HG03342 (cell line): Measurements from ENCODE around the gene UBA3.

Experiments
- ATAC-seq: cut with Tn5 transposase; IDR thresholded peaks from one replicate; pipeline ENCODE4 v1.9.1; 2021; ENCODE audit warnings: mild to moderate bottlenecking, moderate library complexity; ENCODE audit not compliant: unreplicated experiment

The UBA3 gene

DNA sequence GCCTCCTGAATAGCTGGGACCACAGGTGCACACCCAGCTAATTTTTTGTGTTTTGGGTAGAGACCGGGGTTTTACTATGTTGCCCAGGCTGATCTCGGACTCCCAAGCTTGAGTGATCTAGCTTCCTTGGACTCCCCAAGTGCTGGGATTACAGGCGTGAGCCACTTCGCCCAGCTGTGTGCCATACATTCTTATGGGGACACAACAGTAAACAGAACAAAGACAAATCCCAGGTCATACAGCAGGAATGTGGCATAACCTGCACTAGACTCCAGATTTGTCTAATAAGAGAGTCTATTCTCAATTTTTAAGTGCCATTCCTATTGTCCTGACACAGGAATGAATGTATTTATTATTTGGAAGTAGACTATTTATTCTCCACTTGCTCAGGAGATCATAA is 22.2 kb upstream of the UBA3 start:
- ATAC-seq: no peak

DNA sequence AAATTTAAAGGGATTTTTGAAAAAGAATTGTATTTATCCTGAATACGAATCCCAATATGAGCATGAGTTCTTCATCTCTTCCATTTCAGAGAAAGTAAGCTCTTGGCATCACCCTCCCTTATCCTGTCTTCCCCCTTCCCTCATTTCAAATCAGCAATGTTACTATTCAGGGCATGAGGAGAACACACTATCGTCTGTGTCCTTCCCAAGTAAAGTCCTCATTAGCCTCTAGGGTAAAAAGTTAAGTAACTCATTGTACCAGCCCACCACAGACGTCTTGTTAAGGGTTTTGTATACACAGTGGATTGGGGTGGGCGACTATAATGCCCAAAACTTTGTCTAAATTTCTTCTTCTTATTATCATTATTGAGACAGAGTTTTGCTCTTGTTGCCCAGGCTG is 19.4 kb upstream of the UBA3 start:
- ATAC-seq: no peak

DNA sequence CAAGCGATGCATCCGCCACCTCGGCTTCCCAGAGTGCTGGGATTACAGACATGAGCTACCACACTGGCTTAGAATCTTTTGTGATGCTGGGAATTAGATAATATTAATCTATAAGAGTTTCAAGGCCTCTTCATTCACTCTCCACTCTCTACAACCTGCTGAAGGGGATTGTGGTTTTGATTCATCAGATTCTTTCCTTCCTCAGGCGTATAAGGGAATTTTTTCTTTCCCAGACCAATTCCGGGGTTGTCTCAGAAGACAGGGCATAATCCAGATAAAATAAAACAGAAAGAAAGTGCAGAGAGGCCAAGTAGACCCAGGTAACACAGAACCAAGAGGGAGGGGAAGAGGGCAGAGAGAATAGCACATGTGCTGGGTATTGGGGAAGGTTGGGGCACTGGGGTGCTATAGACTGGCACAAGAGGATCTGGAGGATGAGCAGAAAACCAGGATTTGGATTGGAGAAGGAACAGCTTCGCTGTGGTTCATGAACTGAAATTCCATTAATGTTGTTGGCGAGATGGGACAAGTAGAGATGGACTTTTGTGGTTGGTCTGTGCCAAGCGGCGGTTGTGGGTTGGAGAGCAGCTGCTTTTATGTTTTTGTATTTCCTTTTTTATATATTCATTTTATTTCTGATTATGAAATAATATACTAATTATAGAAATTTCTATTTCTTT is 17.4 kb upstream of the UBA3 start:
- no peak for ATAC-seq

DNA sequence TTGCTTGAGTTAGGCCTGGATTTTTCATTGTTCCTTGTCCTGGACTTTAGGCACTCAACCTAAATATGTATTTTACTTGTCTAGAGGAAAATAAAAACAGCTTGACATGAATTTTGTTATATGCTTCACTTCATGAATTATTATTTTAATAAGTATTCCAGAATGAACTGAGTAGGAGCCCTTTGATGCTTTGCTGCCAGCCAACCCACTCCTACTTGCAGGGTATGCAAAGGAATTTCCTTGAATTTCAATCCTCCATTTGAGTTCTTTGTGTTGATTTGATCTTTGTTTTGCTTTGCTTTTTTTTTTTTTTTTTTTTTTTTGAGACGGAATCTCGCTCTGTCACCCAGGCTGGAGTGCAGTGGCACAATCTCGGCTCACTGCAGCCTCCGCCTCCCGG is 16.1 kb upstream of the UBA3 start:
- ATAC-seq: no peak

DNA sequence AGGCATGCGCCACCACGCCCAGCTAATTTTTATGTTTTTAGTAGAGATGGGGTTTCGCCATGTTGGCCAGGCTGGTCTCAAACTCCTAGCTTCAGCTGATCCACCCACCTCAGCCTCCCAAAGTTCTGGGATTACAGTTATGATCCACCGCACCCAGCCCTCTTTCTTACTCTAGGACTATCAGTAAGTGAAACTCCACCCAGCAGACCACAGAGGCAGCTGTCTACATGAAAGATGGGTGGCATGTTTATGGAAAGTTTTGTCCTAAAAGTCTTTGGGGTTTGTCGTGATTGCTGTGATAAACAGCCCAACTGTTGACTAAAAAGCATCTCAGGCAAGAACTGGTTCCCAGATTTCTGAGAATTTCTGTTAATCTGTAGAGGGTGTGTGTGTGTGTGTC is 15.5 kb upstream of the UBA3 start:
- no peak for ATAC-seq

DNA sequence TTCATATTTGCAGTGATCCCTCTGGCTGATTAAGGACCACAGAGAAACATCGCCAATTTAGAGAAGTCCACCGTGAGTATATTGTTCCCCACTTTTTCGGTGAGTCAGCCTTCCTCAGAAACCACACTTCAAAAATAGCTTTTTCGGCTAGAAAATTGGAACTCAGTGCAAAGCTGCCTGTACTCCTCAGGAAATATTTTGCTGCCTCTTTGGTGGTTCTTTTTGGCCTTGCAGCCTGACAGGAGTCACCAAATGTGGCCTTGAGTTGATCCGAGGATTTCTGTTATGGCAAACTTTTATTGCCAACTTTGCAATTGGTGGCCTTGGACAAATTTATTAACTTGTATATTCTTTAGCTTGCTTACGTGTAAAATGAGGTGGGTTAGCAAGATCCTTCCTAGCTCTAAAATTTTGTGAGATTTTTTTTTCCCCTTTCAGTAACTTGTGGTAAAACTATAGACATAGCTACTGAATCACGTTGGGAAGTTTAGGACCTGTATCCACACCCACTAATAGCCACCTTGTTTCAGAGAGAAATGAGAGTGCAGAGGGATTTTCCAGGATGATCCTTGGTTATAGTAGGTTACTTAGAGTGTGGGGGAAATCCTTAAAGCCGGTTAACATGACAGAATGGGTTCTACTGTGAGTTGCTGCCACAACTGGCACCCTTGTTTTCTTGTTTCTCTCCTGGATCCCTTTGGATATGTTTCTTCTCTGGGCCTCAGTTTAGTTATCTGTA is 14.5 kb upstream of the UBA3 start:
- ATAC-seq: no peak

DNA sequence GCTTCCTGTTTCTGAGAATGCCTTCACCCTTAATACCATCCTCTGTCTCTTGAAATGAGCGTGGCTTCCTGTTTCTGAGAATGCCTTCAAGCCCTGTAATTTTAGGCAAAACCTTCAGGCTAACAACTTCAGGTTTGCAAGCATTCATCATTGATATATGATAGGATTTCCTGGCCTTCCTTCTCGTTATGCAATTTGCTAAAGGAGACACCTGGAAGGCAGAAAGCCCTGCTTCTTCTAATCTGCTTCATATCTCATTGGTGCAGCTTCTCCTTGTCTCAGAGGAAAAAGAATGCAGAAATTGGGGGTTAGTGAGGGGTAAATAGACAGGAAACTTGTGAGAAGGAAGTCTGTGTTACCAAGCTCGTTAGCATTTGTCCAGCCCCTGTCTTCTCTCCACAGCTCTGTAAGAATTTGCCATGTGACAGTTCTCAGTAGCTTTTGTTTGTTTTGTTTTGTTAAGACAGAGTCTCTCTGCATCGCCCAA is 11.9 kb upstream of the UBA3 start:
- peak; percentile 79 for ATAC-seq

DNA sequence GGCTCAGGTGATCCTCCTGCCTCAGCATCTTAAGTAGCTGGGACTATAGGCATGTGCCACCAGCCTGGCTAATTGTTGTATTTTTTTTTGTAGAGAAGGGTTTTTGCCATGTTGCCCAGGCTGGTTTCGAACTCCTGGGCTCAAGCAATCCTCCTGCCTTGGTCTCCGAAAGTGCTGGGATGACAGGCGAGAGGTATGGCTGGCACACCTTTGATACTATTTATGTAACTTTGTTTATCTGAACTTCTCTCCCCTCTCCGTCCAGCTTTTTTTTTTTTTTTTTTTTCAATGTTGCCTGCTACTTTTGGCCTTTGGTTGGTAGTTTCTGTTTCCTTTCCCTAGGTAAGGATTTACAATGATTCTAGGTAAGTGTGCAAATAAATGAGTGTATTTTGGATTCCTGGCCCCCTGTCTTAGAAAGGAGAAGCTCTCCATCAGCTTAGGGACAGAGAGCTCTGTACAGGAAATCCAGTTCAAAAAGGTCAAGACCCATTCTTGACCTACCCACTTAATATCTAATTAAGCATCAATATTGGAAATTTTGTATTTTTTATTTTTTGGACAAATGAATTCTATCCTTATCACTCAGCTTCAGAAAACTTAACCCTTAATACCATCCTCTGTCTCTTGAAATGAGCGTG is 11.3 kb upstream of the UBA3 start:
- no peak for ATAC-seq

DNA sequence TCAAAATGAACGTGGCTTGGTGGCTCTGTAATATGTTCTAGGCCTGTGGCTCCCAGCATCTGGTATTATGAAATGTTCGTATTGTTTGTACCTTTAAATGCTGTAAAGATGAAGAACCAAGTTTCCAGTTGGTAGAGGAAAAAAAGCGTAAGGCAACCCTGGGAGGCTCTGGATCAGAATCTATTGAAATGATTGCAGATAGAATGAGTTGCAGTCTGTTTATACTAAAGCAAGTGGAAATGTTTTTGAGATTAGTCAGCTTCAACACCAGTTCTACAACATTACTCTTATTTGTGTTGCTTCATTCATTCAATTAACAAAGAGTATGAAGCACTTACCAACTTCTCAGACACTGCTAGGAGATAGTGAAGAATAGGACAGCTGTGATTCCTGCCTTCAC is 9.9 kb upstream of the UBA3 start:
- ATAC-seq: no peak

DNA sequence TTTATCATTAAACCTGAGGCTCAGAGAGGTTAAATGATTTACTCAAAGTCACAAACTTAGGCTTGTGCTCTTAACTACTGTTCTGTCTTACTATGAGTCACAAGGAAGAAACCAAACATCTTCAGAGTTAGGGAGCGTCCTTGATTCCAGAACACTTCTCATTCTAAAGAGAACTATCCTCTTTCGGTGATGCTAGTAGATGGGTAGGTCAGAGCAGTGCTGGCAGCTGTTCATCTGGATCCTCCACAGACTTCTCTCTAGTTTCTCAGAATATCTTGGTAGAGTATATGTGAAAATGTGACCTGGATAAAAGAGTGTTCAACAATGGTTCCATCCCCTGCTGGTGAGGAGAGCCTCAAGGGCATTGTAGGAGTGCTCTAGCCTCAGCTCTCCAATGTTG is 7.9 kb upstream of the UBA3 start:
- ATAC-seq: peak; percentile 26

DNA sequence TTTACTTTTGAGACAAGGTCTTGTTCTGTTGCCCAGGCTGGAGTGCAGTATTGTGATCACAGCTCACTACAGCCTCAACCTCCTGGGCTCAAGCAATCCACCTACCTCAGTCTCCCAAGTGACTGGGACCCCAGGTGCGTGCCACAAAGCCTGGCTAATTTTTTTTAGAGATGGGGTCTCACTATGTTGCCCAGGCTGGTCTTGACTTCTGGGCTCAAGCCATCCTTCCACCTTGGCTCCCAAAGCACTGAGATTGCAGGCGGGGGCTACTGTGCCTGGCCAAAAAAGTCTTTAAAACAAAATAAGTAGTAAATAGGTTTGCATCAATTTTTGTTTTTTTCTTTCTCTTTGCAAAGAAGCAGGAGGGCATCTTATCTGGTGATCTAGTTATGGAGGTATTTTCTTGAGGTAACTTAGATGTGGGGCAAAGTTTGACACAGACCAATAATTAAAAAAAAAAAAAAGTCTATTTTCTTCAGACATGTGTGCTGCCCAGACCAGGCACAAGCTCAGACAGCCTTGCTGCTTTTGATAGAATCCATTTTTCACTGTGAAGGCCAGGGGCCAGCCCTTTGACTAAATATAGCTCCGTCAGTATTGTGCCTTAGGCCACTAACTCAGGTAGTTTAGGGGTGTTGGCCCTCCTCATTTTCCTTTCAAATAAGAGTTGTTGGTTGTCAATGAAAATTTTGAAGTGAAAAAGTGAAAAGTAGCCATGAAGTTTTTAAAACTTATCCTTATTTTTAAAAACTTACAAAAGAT is 7.0 kb upstream of the UBA3 start:
- ATAC-seq: no peak

DNA sequence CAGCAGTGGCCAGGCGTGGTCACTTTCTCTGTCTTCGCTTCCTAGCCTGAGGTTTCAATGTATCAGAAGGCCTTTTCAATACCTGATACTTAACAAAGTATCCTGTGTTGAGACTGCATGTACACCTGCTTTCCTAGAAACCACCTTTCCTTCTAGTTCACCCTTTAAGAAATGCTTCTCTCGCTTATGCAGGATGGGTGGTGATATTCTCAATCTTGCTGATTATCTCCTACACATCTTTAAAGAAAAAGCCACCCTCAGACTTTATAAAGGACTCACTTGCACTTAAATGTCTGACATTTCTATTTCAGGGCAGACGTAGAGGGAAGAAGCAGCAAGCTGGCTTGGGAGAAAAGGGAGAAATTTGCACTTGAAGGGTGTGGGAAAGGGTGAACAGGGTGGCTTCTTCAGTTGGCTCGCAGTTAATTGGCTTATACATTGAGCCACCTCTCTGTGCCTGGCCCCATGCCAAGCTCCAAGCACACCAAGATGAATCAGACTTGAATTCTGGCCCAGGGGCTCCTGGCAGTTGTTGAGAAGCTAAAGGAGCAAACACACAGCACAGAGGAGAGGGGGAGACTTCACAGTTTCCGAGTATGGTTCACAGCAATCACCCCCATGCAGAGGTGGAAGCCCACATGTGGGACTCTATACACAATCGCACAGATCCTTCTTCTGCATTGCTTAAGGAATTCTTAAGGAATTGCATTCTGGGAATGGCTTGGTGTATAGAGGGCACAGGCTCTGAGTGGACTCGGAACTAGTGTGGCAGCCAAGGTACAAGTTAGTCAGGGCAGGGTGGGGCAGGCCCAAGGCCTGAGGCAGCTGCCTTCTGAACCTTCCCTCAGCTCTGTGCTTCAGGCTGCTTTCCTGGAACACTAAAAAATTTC is 5.9 kb upstream of the UBA3 start:
- no peak for ATAC-seq

DNA sequence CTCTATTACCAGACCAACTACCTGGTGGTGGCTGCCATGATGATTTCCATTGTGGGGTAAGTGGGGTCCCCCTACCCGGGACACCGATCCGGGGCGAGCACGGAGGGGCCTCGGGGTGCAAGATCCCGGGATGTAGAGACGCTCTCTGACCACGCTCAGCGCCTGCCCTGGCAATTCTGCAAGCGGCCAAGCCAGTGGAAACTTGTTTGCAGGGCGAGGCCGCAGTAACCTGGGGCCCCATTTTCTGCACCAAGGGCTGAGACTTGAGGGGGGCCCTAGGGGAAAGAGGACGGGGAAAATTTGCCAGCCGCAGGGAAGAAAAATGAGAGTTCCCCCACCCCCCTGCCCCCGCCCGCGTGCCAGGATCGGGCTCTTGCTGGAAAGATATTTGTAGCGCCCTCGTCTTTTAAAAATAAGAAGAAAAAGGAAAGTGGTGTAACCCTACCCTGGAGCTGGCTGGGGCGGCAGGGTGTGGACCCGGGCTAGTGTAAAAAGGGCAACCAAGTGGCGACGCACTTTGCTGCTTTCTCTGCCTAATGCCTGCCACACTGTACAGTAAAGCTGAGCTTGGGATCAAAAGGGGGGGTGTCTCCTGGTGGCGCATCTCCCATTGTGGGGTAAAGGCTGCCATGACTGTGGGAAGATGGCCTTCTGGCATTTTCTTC is 5.1 kb upstream of the UBA3 start:
- no peak for ATAC-seq

DNA sequence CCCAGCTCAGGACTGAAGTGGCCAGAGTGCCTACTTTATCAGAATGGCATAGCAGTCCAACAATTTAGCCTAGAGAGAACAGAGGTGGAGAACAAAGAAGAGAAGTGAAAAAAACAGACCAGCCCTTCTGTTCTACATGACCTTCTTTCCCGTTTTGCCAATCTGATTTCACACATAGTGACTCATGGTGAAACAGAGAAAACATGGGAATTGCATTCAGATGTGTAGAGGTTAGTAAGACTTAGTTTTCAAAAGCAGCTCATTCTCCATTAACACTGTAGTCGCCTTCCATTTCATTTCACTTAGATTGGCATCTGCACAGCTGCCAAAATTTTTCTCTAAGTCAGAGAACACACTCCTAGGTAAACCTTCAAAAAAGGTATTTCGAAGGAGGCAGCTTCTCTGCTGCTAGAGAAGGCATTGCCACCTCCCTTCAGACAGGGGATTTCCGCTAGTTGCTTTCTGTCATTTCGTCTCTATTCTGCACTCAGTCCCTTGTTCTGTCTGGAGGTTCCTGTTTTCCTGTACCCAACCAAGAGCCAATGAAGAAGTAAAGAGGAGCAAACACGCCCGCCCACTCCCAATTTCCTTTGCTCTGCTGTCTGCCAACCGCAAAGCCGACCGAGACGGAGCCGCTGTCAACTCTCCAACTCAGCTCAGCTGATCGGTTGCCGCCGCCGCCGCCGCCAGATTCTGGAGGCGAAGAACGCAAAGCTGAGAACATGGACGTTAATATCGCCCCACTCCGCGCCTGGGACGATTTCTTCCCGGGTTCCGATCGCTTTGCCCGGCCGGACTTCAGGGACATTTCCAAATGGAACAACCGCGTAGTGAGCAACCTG is 4.4 kb upstream of the UBA3 start, which contains the start of gene ARL6IP5:
Gene ARL6IP5 (plus strand): TSS at position 612 of the 842 bp plus-strand sequence. CDS start 111 bp downstream, at position 723.
- ATAC-seq: peak; percentile 52

DNA sequence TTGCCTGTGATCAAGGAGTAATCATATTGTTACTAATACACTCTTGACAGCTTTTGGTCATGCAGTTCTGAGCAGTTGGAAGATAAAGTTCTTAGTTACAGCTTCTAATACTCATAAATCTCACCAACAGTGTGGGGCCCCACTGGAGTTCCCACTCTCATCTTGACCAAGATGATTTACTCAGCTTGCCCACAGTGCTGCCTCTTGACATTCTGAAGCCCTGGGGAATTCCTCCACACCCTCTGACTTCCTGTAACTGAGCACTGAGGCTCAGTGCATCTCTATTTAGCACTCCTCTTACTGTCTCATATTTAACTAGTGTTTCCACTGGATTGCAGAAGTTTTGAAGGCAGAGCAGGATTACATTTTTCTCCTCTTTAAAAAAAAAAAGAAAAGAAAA is 2.6 kb upstream of the UBA3 start:
- peak; percentile 47 for ATAC-seq

DNA sequence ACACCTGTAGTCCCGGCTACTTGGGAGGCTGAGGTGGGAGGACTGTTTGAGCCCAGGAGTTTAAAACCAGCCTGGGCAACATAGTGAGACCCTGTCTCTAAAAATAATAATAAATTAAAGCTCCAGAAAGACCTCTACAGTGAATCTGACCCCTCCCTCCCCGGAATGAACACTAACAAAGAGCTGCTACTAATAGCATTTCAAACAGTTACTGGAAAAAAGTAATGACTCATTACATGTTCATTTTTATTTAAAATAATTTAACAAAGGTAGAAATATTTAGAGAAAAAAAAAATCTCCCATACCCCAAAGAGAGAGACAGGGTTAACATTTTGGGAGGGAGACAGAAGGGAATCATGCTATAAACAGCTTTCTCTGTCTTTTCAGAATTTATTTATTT is 2.2 kb upstream of the UBA3 start:
- no peak for ATAC-seq

DNA sequence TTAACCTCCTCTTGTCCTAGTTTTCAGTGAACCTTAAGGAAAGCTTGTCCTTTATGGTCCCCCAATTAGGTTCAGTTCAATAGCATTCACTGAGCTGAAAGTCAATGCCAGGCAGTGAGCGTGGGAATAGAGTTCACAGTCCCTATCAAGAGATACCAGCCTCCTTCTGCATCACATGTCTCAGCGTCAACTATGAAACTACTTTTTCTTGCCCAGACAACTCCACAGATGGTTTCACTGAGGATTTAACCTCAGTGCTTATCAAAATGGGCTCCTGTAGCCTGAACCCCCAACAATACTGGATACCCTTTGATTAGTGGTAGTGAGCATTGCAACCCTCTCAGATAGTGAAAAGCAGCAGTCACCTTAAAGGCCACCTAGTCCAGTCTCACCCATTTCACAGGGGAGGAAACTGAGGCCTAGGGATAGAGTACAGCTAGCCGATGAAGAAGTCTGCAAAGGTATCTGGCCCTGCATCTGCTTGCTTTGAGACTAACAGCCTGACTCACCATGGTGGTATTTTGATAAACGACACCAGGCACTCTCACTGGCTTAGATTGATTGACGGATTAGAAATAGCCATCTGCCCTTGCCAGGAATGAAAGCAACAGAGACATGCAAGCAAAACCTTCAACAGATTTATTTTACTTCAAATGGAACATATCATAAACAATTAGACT is 1.6 kb upstream of the UBA3 start:
- ATAC-seq: no peak
